ENCODE measurements around the gene SUPT3H. TPM values are rescaled to one million over a fixed set of nuclear protein-coding genes. Genes with fewer than 3 reads are reported as not detected.

Gene SUPT3H
- total RNA-seq, 4 donors from 2014 or later, result 1.1 to 4.7 (median 3.7) TPM

GRCh38 chr6:44983467-44984365, 394.0 kb downstream of the SUPT3H start:
- H3K27ac ChIP-seq, result no peak overlapping the region

DNA sequence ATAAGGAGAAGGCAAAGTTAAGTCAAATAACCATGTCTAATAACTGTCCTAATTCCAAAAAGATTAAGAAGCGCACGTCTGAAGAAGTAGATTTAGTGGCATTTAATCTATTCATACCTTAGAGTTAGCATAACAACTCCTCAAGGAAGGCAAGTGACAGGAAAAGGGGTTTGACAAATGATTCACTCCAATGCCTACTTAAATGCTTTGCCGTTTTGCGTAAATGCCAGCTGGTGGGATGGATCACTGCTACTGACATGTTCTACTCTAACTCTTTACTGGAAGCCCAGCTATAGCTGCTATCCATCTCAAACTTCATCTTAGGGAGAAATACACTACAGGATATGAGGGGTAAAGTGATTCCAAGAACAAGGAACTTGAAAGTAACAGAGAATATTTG, 396.9 kb downstream of the SUPT3H start:
- TF ChIP-seq, protein P1, sequence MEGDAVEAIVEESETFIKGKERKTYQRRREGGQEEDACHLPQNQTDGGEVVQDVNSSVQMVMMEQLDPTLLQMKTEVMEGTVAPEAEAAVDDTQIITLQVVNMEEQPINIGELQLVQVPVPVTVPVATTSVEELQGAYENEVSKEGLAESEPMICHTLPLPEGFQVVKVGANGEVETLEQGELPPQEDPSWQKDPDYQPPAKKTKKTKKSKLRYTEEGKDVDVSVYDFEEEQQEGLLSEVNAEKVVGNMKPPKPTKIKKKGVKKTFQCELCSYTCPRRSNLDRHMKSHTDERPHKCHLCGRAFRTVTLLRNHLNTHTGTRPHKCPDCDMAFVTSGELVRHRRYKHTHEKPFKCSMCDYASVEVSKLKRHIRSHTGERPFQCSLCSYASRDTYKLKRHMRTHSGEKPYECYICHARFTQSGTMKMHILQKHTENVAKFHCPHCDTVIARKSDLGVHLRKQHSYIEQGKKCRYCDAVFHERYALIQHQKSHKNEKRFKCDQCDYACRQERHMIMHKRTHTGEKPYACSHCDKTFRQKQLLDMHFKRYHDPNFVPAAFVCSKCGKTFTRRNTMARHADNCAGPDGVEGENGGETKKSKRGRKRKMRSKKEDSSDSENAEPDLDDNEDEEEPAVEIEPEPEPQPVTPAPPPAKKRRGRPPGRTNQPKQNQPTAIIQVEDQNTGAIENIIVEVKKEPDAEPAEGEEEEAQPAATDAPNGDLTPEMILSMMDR (IDR thresholded peaks at IDR 0.05), result no peak
- TF ChIP-seq POLR2A (IDR thresholded peaks at IDR 0.05), result no peak
- TF ChIP-seq EP300 (IDR thresholded peaks at IDR 0.05), result no peak
- TF ChIP-seq POLR2AphosphoS5 (IDR thresholded peaks at IDR 0.05), result no peak
- Histone ChIP-seq H3K27ac (no peak overlapping the region), H3K4me3 (no peak overlapping the region), H3K27me3 (no peaks in the 10 kb centered on the region), H3K4me1 (no peaks in the 10 kb centered on the region), H3K9me3 (no peaks in the 10 kb centered on the region), H3K36me3 (no peaks in the 10 kb centered on the region)
- 91% methylated on average over 4 of the region's 4 CpGs for WGBS
- DNase-seq (ENCODE audit: low spot score in 2 of 2), result no peak

More at GRCh38 chr6:44983467-44984365, 394.0 kb downstream of the SUPT3H start:
- Histone ChIP-seq H3K9me3 (no peaks in the 10 kb centered on the region), H3K4me3 (no peak overlapping the region), H3K36me3 (no peaks in the 10 kb centered on the region), H3K4me1 (no peaks in the 10 kb centered on the region), H3K27me3 (no peaks in the 10 kb centered on the region)
- no peak for TF ChIP-seq EP300 (IDR thresholded peaks at IDR 0.05)
- no peak for TF ChIP-seq POLR2AphosphoS5 (IDR thresholded peaks at IDR 0.05)
- no peak for TF ChIP-seq POLR2A (IDR thresholded peaks at IDR 0.05)
- TF ChIP-seq, protein P1 (IDR thresholded peaks at IDR 0.05), result no peak
- no peak for DNase-seq (ENCODE audit: low spot score in 2 of 2)
- 89% methylated on average over 4 of the region's 4 CpGs for WGBS

DNA sequence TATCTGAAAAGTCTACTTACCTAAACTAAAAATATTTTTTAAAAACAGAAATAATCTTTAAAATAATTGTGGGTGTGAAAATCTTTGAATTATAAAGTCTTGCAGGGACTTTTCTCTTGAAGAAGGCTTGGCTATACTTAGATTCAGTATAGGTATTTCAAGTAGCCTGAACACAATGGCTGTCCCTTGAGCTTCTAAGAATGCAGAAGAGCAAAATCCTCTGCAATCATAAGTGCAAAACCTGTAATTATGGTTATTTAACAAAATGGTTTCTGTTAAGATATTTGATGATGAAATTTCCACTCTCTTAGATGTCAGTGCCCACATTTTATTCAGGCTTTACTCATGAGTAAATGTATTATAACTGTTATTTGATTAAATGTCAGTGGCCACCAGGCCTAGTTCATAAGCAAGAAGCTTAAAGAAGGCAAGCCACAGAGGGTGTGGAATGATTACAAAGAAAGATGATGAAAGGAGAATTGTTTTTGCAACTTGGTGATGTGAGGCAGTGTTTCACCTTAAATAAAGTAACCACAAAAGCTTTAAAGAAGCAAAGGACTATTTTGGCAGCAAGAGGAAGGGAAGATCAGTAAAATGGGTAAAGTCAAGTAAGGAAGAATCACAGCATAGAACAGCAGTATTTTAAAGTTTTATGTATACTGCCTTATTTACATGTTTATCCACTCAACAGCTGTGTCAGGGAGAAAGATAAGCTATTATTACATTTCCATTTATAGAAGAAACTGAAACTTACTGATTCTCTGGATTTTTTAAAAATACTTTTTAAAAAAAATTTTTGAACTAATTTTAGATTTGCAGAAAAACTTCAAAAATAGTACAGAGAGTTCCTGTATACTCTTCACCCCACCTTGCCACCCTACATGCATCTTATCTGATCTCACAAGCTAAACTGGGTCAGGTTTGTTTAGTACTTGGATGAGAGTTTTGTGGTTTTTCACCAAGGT, 400.8 kb downstream of the SUPT3H start:
- H3K27me3 ChIP-seq, result no peaks in the 10 kb centered on the region
- no peak overlapping the region for H3K4me3 ChIP-seq
- H3K27ac ChIP-seq, result no peak overlapping the region
- no peak for TF ChIP-seq POLR2AphosphoS5 (IDR thresholded peaks at IDR 0.05)
- H3K36me3 ChIP-seq, result no peaks in the 10 kb centered on the region
- no peak for DNase-seq (ENCODE audit: low spot score in 2 of 2)
- H3K9me3 ChIP-seq, result no peaks in the 10 kb centered on the region
- no peaks in the 10 kb centered on the region for H3K4me1 ChIP-seq

DNA sequence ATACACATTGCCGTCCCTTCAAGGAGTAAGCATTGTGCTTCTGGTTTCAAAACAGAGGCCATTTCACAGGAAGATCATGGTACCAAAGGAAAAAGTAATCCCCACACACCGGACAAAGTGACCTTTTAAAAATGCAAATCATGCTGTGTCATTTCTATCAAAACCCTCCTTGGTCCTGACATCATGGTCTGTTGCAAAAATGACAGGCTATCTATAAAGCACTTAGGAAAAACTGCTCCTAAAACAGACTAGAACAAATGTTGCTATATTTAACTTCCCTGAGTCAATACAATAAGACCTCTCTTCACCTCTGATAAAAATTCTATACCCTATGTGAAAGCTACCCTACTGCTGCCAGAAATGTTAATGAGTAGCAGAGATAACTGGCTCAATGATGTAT, 403.2 kb downstream of the SUPT3H start:
- Histone ChIP-seq H3K4me3 (no peak overlapping the region), H3K9me3 (no peaks in the 10 kb centered on the region), H3K27ac (no peak overlapping the region), H3K27me3 (no peaks in the 10 kb centered on the region), H3K4me1 (no peaks in the 10 kb centered on the region), H3K36me3 (no peaks in the 10 kb centered on the region)
- 43% methylated on average over 2 of the region's 2 CpGs for WGBS
- TF ChIP-seq POLR2A (IDR thresholded peaks at IDR 0.05) (no peak), POLR2AphosphoS5 (IDR thresholded peaks at IDR 0.05) (no peak), EP300 (IDR thresholded peaks at IDR 0.05) (no peak)
- TF ChIP-seq, protein P1 (IDR thresholded peaks at IDR 0.05), result no peak
- no peak for DNase-seq (ENCODE audit: low spot score in 2 of 2)

DNA sequence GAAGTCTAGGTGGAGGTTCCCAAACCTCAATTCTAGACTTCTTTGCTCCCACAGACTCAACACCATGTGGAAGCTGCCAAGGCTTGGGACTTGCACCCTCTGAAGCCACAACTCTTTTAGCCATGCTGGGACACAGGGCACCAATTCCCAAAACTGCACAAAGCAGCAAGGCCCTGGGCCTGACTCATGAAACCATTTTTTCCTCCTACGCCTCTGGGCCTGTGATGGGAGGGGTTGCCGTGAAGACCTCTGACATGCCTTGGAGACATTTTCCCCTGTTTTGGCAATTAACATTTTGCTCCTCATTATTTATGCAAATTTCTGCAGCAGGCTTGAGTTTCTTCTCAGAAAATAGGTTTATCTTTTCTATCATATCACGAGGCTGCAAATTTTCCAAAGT, 405.0 kb downstream of the SUPT3H start:
- H3K36me3 ChIP-seq, result no peaks in the 10 kb centered on the region
- H3K27ac ChIP-seq, result no peak overlapping the region
- no peaks in the 10 kb centered on the region for H3K9me3 ChIP-seq
- no peak for DNase-seq (ENCODE audit: low spot score in 2 of 2)
- H3K27me3 ChIP-seq, result no peaks in the 10 kb centered on the region
- no peak overlapping the region for H3K4me3 ChIP-seq
- TF ChIP-seq POLR2A (IDR thresholded peaks at IDR 0.05) (no peak), EP300 (IDR thresholded peaks at IDR 0.05) (no peak), POLR2AphosphoS5 (IDR thresholded peaks at IDR 0.05) (no peak)
- TF ChIP-seq, protein P1 (IDR thresholded peaks at IDR 0.05), result no peak
- H3K4me1 ChIP-seq, result no peaks in the 10 kb centered on the region
- WGBS, result 96% methylated on average over 3 of the region's 3 CpGs
